PFSK-1 (cell line): ENCODE results near the gene C14orf39.

Source experiments
- FOXP2 ChIP-seq: optimal IDR thresholded peaks from 2 replicates; pipeline ENCODE3; 2011; ENCODE audit warnings: borderline replicate concordance, control low read depth, inconsistent platforms; ENCODE audit not compliant: insufficient read depth; ENCODE audit errors: extremely low read length, extremely low read depth
- POLR2AphosphoS5 ChIP-seq: IDR thresholded peaks from 2 replicates; pipeline ENCODE4 v1.6.1; 2012; ENCODE audit warnings: low read depth, mild to moderate bottlenecking, control low read depth, low read length, moderate library complexity
- REST ChIP-seq, 2 experiments: IDR thresholded peaks; 2 replicates each; pipeline versions ENCODE4 v1.6.1 to v1.8.0; 2011 to 2012; ENCODE audit warnings: low read depth in 2 of 2, low read length in 2 of 2, control low read depth in 1 of 2, inconsistent platforms in 1 of 2, mild to moderate bottlenecking in 1 of 2, moderate library complexity in 1 of 2; ENCODE audit not compliant: insufficient read depth in 1 of 2
- SIN3A ChIP-seq: IDR thresholded peaks from 2 replicates; pipeline ENCODE4 v1.6.1; 2012; ENCODE audit warnings: mild to moderate bottlenecking, low read length, moderate library complexity, borderline replicate concordance; ENCODE audit not compliant: insufficient read depth
- TAF1 ChIP-seq: IDR thresholded peaks from 2 replicates; pipeline ENCODE4 v1.6.1; 2012; ENCODE audit warnings: low read length, control low read depth, borderline replicate concordance; ENCODE audit not compliant: insufficient read depth

C14orf39 gene

GRCh38 chr14:60490270-60490669, 4.4 kb upstream of the C14orf39 start:
- no peak for TF ChIP-seq REST (IDR thresholded peaks at IDR 0.05; ENCODE audit: insufficient read depth in 1 of 2, low read depth in 2 of 2, low read length in 2 of 2)
- TF ChIP-seq POLR2AphosphoS5: no peak
- no peak for TF ChIP-seq TAF1
- no peak for TF ChIP-seq SIN3A
- no peak for TF ChIP-seq FOXP2

- TF ChIP-seq TAF1 (no peak), REST (IDR thresholded peaks at IDR 0.05; ENCODE audit: insufficient read depth in 1 of 2, low read depth in 2 of 2, low read length in 2 of 2) (no peak), SIN3A (no peak), FOXP2 (no peak), POLR2AphosphoS5 (no peak)
Measured at GRCh38 chr14:60488175-60488574, 2.3 kb upstream of the C14orf39 start.

GRCh38 chr14:60487211-60487610, 1.3 kb upstream of the C14orf39 start:
- no peak for TF ChIP-seq SIN3A

- TF ChIP-seq POLR2AphosphoS5 (no peak), SIN3A (no peak), REST (IDR thresholded peaks at IDR 0.05; ENCODE audit: insufficient read depth in 1 of 2, low read depth in 2 of 2, low read length in 2 of 2) (no peak), FOXP2 (no peak), TAF1 (no peak)
Measured at GRCh38 chr14:60485057-60485597, 736 bp downstream of the C14orf39 start.

GRCh38 chr14:60482743-60483142, 3.1 kb downstream of the C14orf39 start:
- TF ChIP-seq SIN3A (no peak), REST (IDR thresholded peaks at IDR 0.05; ENCODE audit: insufficient read depth in 1 of 2, low read depth in 2 of 2, low read length in 2 of 2) (no peak), POLR2AphosphoS5 (no peak), TAF1 (no peak), FOXP2 (no peak)

GRCh38 chr14:60455875-60456274, 30.0 kb downstream of the C14orf39 start:
- TF ChIP-seq POLR2AphosphoS5: no peak
- no peak for TF ChIP-seq SIN3A
- TF ChIP-seq FOXP2: no peak
- TF ChIP-seq REST (IDR thresholded peaks at IDR 0.05; ENCODE audit: insufficient read depth in 1 of 2, low read depth in 2 of 2, low read length in 2 of 2): no peak
- TF ChIP-seq TAF1: no peak
